Sigmoid colon (tissue), 4 donors: ENCODE measurements around the gene SNX14.

Experiments used
- CTCF ChIP-seq, 4 experiments: fragments of 450-650 bp in 3 of 4; fragments of 200-600 bp in 1 of 4; IDR thresholded peaks; one replicate each; pipeline ENCODE4 v1.5.1; 2016 to 2019; ENCODE audit warnings: antibody characterized with exemption in 4 of 4, mild to moderate bottlenecking in 3 of 4, moderate library complexity in 2 of 4
- POLR2AphosphoS5 ChIP-seq, 4 donors: sonication (generic); formaldehyde crosslinking; IDR thresholded peaks; one replicate each; pipeline ENCODE4 v1.6.1; 2017; ENCODE audit warnings: antibody characterized with exemption in 4 of 4

- no peak for TF ChIP-seq CTCF (IDR thresholded peaks at IDR 0.05)
- TF ChIP-seq POLR2AphosphoS5 (IDR thresholded peaks at IDR 0.05): no peak
These were observed 87.1 kb downstream of the SNX14 start for GRCh38 chr6:85506441-85507093.
